Amygdala (tissue), 56 donors: ENCODE measurements around the gene VENTX.

Experiments used
- DNase-seq, 56 donors: peaks; one replicate each; lab custom pipeline; 2025; lab: John Stamatoyannopoulos, UW

VENTX gene

DNA sequence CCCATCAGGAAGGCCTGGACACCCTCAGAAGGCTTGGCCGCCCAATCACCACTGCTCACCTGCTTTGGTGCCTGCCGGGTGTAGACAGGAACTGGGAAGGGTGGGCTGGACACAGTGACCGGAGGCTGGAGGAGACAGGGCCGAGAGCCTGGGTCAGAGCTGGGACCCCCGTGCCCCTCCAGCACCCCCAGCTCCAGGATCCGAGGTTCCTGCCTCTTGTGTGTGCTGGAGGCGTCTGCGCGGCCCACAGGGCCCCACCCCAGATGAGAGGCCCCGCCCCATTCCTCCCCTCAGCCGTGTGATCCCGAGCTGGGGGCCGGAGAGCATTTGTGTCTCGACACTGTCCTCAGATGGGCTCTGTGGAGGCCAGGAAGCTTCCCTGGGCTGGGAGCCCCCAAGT, 29.6 kb downstream of the VENTX start:
- no peak for DNase-seq

DNA sequence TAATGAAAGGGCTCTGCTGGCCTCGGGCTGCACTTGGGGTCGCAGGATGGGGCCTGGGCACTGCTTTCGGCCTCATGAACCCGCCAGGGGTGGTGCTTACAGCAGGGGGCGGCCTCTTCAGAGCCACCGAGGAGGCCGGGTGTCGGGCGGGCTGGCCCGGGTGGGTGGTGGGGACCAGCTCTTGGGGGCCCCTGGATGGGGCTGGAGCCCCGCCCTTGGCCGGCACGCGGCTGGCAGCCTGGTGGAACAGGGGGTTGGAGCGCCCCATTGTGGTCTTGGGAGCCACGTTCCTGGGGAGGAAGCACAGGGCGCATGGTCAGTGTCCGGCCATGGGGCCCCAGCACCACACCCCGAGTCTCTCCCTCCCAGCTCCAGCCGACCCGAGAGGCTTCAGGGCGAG, 30.2 kb downstream of the VENTX start:
- DNase-seq: no peak

DNA sequence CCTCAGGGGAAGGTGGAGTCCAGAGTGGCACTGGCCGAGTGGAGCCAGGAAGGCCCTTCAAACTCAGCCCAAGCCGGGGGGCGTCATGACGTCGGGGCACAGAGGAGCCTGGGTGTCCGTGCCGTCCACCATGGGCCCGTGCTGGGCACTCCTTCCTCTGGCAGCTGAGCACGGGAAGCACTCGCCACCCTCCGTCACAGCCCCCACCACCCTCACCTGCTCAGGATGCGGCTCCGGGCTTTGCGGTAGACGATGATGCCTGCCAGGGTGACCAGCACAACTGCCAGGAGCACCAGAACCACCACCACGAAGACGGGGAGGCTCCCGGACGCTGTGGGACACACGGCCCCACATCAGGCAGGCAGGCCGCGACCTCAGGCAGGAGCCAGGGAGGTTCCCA, 30.9 kb downstream of the VENTX start:
- no peak for DNase-seq

DNA sequence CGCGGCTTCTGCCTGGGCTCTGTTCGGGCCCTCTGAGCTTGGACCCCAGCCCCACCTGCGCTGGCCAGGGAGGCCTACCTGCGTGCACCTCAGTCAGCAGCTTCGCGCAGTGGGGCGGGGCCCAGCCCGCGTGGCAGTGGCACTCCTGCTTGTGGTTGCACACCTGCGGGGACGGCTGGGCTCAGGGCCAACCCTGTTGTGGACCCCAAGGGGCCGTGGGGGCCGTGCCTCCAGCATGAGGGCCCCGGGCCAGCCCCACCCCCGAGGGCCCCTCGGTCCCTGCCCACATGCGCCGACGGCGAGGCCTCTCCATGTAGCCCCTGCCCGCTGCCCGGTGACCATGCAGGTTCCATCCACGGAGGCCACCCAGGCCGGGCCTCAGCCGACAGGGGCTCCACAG, 31.7 kb downstream of the VENTX start:
- no peak for DNase-seq

DNA sequence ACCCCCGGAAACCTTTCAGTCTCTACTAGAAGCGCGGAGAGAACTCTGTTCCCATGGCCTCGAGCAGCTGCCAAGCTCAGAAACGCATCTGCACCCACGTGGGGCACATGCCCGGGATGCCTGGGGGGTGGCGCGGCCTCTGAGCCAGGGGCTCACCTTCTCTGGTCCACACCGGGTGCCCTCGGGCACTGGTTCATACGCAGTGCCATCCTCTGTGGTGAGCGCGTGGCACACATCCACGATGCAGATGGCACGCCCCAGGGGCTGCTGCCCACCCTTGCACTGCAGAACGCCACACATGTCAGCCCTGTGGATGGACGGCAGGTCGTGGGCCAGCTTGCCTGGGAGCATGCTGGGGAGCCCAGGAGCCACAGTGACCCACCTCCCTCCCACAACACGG, 32.5 kb downstream of the VENTX start:
- DNase-seq: no peak

DNA sequence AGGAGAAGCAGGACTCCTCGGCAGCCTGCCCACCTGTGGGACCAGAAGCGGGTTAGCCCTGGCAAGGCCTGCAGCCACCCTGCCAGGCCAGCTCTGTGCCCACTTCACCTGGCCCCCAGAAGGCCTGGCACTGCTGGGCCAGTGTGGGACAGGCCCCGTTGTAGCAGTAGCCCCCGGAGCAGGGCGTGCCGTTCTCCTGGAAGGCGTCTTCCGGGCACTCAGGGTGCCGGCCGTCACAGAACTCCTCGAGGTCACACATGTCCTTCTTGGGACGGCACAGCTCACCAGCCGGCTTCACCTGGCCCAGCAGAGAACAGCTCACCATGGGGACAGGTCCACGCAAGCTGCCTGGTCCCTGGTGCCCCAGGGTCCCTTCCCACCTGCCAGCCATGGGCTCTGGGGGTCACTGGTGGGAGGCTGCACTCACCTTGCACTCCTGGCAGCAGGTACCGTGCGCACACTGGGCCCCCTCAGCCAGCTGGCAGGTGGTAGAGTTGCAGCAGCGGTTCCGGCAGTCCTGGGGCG, 33.2 kb downstream of the VENTX start:
- DNase-seq: no peak

DNA sequence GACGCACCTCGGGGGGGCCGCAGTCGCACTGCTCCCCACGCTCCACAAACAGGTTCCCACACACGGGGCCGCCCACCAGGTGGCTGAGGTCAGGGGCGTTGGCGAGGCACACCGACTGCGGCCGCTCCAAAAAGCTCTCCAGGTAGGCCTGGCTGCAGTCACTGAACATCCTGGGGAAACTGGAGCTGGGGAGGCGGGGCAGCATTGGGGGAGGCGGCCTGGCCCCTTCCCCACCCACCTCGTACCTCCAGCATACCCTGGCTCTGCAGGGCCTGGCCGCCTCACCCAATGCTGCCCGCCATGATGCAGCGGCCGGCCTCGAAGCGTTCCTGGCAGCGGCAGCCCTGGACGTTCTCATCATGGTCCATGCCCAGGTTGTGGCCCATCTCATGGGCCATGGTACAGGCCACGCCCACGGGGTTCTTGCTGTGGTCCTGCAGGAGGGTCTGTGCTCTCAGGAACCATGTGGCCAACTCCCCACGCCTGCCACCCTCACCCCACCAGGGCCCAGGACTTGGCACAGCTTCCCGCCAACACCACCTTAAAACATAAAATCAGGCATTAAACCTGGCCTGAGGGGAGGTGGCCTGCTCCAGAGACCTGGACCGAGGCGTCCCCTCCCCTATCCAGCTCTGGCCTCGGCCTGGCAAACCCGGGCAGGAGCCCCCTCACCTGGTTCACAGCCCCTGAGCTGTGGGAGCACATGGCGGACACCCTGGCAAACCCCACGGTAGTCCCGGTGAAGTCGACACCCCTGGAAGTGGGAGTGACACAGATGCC, 34.1 kb downstream of the VENTX start:
- no peak for DNase-seq

DNA sequence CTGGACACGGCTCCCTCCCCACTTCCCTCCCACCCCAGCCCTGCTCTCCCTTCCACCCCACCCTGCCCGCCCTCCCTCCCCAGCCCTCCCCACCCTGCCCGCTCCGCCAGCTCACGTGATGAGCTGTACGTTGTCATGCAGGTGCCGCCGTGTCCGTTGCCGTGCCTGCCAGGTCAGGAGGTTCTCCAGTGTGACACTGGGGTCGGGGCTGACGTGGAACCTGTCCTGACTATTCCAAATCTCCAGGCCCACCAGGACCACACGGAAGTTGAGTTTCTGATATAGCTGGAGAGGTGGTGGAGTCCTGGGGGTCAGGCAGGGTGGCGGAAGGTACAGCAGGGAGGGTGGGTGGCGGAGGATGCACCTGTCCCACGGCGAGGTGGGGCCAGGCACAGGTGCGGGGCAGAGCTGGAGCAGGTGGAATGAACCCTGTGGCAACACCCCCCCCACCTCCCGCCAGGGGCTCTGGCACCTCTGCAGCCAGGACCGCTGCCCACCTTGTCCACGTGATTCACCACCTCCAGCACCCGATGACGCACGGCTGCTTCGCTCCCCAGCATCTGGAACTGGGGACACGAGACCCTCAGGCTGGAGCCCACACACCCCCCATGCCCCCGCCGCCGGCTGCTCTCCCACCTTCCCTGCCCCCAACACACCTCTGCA, 34.8 kb downstream of the VENTX start:
- DNase-seq: no peak

DNA sequence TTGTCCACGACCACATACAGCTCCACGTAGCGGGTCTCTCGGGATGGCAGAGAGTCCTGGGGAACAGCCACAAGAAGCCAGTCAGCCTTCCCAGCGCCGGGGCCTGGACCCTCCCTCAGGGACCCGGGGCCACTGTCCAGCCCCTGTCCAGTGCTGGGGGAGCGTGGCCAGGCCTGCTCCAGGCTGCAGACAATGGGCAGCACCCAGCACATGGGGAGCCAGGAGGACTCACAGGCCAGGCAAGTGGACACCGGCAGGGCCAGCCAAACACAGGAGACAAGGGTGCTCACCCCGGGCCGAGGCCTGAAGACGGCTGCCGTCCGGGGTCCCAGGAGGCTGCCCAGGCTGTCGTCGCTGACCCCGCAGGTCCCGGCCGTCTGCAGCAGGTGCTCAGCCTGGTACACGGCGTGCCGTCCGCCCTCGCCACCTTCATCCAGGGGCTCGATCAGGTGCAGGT, 35.3 kb downstream of the VENTX start:
- no peak for DNase-seq

DNA sequence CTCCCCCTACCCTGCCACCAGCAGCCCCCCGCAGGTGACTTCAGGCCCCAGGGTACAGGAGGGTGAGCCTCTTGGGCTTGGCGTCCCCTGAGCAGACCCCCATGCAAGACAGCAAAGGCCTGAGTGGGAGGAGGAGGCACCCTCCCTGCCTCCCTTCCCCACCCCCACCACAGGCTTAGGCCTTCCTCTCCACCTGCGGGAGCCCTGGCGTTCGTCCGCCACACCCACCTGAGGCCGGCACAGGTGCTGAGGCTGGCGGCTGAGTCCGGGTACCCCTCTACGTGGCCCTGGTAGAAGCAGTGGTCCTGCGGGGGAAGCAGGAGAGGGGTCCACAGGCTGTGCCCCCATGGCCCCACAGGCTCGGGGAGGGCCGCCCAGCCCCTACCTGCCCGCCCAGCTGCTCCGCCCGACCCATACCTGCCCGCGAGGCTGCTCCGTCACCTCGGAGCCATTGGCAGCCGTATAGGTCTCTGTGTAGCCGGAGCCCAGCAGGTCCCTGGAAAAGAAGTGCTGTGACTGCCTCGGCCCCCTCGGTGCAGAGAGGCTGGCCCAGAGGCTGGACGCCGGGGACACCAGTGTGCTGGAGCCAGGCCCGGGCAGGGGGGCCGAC, 36.0 kb downstream of the VENTX start:
- no peak for DNase-seq

DNA sequence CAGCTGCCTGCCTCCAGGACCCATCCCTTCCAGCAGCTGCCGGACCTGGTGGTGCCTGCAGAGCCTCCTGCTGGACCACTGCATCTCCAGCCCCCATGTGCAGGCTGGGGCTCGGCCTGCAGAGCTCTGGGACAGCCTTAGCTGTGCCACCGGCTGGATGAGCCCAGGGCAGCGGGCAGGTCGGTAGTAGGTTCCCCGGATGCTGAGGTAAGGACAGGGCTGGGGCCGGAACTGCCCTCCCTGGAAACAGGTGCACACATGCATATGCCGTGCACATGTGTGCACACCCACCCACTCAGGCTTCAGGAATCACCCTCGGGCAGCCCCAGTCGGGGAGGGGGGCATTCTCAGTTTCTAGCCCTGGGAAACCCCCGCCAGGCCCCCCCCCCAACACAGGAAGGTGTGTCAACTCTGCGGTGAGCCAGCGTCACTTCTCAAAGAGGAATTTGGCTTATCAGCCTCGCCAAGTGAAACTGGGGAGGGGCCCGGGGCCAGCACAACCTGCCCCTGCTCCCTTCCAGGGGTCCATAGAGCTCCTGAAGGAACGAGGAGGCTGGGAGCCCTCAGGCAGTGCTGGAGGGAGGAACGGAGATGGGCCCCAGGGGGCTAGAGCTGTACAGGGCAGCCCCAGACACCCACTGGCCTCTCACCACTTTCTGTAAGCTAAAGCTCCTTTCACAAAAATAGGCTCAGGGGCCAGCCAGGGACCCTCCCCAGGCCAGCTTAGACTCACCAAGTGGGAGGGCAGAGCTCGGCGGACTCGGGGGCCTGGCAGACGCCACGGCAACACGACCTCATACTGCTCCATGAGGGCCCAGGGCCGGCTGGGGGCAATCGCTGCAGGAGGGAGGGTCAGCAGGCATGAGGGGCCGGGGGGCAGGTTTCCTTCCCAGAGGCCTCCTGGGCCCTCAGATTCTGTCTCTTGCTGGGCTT, 37.4 kb downstream of the VENTX start:
- DNase-seq: no peak

DNA sequence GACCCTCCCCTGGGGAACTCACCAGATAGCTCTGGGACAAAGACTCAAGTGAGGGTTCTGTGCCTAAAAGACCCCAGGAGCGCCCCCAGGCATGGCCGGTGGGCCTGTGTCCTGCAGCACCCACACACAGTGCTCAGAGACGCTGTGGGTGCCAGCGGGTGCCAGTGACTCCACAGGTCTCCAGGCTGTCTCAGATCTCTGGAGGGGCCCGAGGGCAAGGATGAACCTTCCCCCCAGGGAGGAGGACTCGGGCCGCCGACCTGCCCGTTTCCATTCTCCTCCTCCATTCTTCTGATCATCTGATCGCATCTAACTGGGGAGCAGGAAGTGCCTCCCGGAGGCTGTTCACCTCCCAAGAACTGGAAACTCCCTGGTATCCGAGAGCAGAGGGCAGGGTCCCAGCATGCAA, 38.0 kb downstream of the VENTX start:
- no peak for DNase-seq

DNA sequence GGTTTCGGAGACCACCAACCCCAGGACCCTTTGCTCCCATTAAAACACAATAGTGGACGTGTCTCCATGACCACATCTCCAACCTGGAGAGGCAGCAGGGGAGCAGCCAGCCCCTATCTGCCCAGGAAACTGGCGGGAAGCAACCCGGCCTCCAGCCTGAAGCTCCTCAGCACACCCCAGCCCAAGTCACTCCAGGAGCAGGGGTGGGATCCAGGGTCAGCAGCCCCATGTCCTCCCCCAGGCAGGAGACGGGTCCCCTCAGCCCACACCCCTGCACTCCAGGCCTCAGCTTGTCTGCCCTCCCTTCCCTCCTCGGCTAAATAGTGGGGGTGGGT, 38.4 kb downstream of the VENTX start:
- no peak for DNase-seq

DNA sequence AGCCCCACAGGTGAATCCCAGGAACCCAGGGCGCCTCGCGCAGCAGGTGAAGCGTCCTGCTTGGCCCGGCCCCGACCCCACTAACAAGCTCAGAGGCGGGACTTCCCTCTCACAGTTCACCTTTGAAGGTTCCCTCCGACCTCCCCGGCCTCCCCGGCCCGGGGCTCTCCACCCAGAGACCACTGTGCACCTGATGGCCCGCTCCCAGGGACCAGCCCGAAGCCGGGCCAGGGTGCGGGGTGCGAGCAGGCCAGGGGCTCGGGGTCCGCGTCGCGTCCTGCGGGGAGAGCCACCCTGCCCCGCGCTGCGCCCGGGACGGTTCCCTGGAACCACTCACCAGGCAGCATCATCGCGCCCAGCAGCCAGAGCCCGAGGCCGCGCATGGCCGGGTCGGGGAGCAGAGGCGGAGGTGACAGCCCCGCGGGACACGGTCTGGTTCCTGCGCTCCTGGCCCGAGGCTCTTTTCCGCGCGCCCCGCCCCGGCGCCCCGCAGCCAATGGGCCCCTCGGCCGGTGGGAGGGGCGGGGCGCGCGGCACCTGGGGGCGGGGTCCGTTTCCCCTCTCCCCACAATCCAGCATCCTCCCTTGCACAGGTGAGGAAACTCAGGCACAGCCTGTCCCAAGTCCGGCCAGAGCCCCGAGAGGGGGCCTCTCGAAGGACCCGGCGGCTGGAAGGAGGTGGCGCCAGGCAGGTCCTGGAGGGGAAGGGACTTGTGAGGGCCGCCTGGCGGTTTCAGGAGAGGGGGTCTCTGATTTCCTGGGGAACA, 39.0 kb downstream of the VENTX start, which contains the start of gene ADAM8:
Gene ADAM8, minus strand, starts transcription at position 434 of the 767 bp plus-strand sequence. Its CDS starts 51 bp downstream, at position 383.
- DNase-seq: no peak

DNA sequence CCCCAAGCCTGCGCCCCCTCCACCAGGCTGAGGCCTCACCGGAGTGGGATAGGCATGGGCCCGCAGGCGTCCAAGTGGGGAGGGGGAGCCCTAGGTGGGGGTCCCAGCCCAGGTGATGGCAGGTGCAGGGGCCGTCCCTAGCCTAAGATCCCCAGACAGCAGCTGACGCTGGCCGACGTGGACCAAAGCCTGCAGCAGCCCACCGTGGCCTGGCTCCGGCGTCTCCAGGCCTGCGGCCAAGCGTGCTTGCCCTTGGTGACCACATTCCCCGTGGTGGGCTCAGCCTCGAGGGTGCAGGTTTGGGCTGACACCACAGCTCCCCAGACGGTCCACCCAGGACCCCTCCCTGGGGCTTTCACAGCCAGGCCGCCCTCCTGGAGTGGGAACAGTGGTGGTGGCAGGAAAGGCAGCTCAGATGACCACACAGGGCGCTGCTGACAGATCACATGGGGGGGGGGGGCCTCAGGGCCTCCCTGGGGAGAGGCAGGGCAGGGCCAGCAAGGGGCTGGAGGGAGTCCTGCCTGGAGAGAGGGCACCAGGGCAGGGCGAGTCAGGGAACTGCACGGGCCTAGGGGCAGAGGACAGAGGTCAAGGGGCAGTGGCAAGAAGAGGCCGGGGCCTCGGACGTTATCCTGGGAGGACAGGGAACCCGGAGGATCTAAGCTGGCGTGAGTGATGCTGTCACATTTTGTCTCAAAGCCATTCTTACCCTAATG, 39.8 kb downstream of the VENTX start:
- DNase-seq: no peak

DNA sequence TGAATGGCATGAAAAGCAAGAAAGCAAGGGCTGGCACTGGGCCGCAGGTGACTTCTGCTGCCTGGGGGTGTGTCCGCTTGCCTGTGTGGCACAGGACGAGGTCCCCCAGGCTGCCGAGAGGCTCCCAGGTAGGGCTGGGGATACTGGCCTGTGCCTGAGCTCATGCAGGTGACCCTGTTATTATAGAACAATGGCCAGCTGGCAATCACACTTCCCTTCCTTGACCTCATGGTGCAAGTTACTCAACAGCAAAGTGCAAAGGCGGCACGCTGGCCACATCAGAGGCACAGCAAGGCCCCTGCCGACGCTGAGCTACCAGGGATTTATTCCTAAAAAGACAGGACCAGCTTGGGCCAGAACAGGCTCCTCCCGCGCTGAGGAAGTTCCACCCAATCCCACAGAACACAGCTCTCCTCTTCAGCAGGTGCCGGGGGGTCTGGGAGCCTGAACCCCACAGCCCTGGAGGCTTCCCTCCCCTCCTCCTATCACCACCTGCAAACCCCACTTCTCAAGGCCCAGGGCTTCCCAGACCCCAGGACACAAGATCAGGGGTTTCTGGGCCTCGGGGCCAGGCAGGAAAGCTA, 40.4 kb downstream of the VENTX start:
- DNase-seq: no peak

DNA sequence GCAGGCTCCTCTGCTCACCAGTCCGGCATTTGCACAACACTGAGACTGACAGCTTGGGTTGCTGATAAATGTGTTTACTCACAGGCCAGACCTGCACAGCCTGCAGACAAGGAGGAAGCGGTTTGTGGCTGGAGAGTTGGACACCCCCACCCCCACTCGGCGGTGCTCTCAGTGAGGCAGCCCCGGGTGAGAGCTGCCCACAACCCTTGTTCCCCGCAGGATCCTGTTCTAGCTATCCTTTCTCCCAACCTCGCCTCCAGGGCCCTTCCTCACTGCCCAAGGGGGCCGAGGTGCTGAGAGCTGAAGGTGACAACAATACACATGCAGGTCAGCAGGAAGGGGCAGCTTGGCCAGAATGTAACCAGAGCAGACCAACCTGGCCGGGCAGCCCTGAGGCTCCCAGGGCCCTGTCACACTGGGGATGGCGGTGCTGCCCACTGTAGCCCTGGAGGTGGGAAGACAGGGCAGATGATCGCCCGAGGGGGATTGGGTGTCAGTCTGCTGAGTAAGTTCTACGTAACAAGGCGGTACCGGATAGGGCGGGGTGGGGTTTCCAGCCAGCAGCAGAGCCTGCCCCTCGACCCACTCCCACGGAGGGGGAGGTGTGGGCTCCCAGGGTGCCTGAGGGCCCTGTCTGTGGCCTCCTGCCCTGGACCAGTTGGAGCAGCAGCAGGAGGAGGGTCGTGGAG, 41.1 kb downstream of the VENTX start:
- peak in 5 of 56 donors; percentile 8 to 35 (median 21) for DNase-seq
